Neural progenitor cell (in vitro differentiated cells): ENCODE results near the gene SLC25A43.
"Not testable (repeated sequence)": the region's sequence is repeated elsewhere in the genome, so short reads cannot be mapped to it uniquely, and the experiment has no call there.

Source experiments
- CTCF ChIP-seq: fragments of 200-600 bp; sonication (generic); IDR thresholded peaks from 2 replicates; pipeline ENCODE4 v1.5.1; 2017; ENCODE audit warnings: antibody characterized with exemption, mild to moderate bottlenecking
- EZH2 ChIP-seq: fragments of 200-600 bp; sonication (generic); IDR thresholded peaks from 2 replicates; pipeline ENCODE4 v1.6.1; 2017; ENCODE audit warnings: antibody characterized with exemption, mild to moderate bottlenecking, moderate library complexity
- EZH2phosphoT487 ChIP-seq: fragments of 200-600 bp; sonication (generic); IDR thresholded peaks from 2 replicates; pipeline ENCODE4 v1.6.1; 2017; ENCODE audit warnings: antibody characterized with exemption

GRCh38 chrX:119487766-119488165 lies 88.6 kb downstream of the SLC25A43 start:
- not testable (repeated sequence) for TF ChIP-seq CTCF, EZH2phosphoT487, EZH2
